Lung (tissue), 12 donors: Measurements from ENCODE around the gene LMO2. TPM values are rescaled to one million over a fixed set of nuclear protein-coding genes. Genes with fewer than 3 reads are reported as not detected.

Experiments
- ATAC-seq: fragments of 200-7000 bp; cut with Tn5 transposase; one replicate; pipeline ENCODE4 v1.9.1; 2020; ENCODE audit warnings: moderate number of reproducible peaks; ENCODE audit not compliant: insufficient read depth, low FRiP score
- DNase-seq, 3 donors: peaks; one replicate each; pipeline ENCODE4 v3.0.0-alpha.2; 2013 to 2017
- H3K27ac ChIP-seq, 2 donors: one replicate each; pipeline ENCODE4 v1.5.1; 2013; ENCODE audit warnings: mild to moderate bottlenecking in 2 of 2, moderate library complexity in 2 of 2, control low read depth in 1 of 2, inconsistent platforms in 1 of 2, low read depth in 1 of 2, low read length in 1 of 2
- H3K27me3 ChIP-seq, 3 donors: one replicate each; pipeline ENCODE4 v1.5.1; 2013; ENCODE audit warnings: low read length in 2 of 3; ENCODE audit not compliant: control insufficient read depth in 3 of 3, insufficient read depth in 3 of 3
- H3K36me3 ChIP-seq, 4 donors: one replicate each; pipeline ENCODE4 v1.5.1; 2013; ENCODE audit warnings: low read length in 4 of 4, mild to moderate bottlenecking in 1 of 4, moderate library complexity in 1 of 4; ENCODE audit not compliant: control insufficient read depth in 4 of 4, insufficient read depth in 4 of 4
- H3K4me1 ChIP-seq, 5 donors: one replicate each; pipeline ENCODE4 v1.5.1; 2013; ENCODE audit warnings: low read length in 5 of 5, mild to moderate bottlenecking in 2 of 5, moderate library complexity in 1 of 5; ENCODE audit not compliant: control insufficient read depth in 5 of 5, insufficient read depth in 5 of 5
- H3K4me3 ChIP-seq: one replicate; pipeline ENCODE4 v1.5.1; 2013; ENCODE audit warnings: mild to moderate bottlenecking, control low read depth, moderate library complexity
- H3K9ac ChIP-seq, 2 donors: one replicate each; pipeline ENCODE4 v1.5.1; 2013; ENCODE audit warnings: low read length in 2 of 2, control low read depth in 1 of 2; ENCODE audit not compliant: insufficient read depth in 1 of 2
- H3K9me3 ChIP-seq, 4 donors: one replicate each; pipeline ENCODE4 v1.5.1; 2013; ENCODE audit warnings: low read length in 3 of 4, mild to moderate bottlenecking in 1 of 4, moderate library complexity in 1 of 4; ENCODE audit not compliant: control insufficient read depth in 4 of 4, insufficient read depth in 3 of 4
- CTCF ChIP-seq: IDR thresholded peaks from 2 replicates; pipeline ENCODE4 v1.5.1; 2012; ENCODE audit warnings: mild to moderate bottlenecking; ENCODE audit errors: control extremely low read depth, extremely low read depth
- WGBS, 2 donors: extraction: QIAGEN DNeasy Blood & Tissue Kit; methylation state at CpG; one replicate each; pipeline ENCODE4 v1.1.7; 2013; 5-methylcytosine and 5-hydroxymethylcytosine counted together
- polyA plus RNA-seq, 2 donors: library from polyadenylated mRNA; stranded (reverse); fragments of 200-250 nt; gene quantifications; one replicate each; pipeline ENCODE4 v1.2.1, GENCODE V29; 2013
- total RNA-seq, 2 donors: library from RNA; depleted of rRNA in 1 of 2; stranded (reverse); fragments of >200 nt in 1 of 2; gene quantifications; one replicate each; pipeline ENCODE4 v1.2.1, GENCODE V29; 2014 to 2021
- donor health status: control.
- donor health status: control.
- donor health status: Bipolar disorder and iron deficiency.
- donor health status: healthy.
- donor health status: DM: yes; HTN: yes; CAD: no.

LMO2 gene
- total and polyA plus RNA-seq, 4 donors: 26.6 to 41.3 (median 32.4) TPM

GRCh38 chr11:33889296-33889695 is 2.6 kb downstream of the LMO2 start:
- TF ChIP-seq CTCF: no peak
- H3K4me1 ChIP-seq: peaks cover 0 to 6% (median 0%) of the 10 kb centered on the region in 5 donors

DNA sequence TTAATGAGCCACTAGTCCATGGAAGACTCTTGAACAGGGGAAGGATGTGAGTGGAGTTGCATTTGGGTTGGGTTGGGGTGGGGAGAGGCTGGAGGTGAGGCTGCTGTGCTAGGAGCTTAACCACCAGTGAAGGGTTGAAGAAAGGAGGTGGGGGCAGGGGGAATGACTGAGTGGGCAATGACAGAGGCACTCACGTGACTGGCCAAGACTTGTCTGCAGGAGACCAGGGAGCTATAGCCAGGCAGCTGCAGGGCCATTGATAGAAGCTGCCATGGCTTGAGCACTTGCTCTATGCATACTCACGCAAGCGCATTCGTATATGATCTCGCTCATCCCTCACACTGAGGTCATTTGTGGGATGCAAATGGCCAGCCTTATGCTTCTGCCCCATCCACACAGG is 4.0 kb downstream of the LMO2 start:
- TF ChIP-seq CTCF: no peak
- no peaks in the 10 kb centered on the region for H3K27me3 ChIP-seq
- H3K9me3 ChIP-seq: no peaks in the 10 kb centered on the region
- peaks cover 0 to 2% (median 0%) of the 10 kb centered on the region in 5 donors for H3K4me1 ChIP-seq
- no peak overlapping the region for H3K4me3 ChIP-seq
- WGBS, 2 donors: 90 to 96% methylated on average over 5 of the region's 5 CpGs
- DNase-seq: no peak
- H3K9ac ChIP-seq: no peak overlapping the region
- no peaks in the 10 kb centered on the region for H3K36me3 ChIP-seq
- no peak overlapping the region for H3K27ac ChIP-seq
- ATAC-seq: no peak

More at GRCh38 chr11:33889296-33889695, 2.6 kb downstream of the LMO2 start:
- ATAC-seq: no peak
- Histone ChIP-seq H3K9me3 (no peaks in the 10 kb centered on the region), H3K27ac (no peak overlapping the region), H3K9ac (no peak overlapping the region), H3K36me3 (no peaks in the 10 kb centered on the region), H3K27me3 (no peaks in the 10 kb centered on the region), H3K4me3 (no peak overlapping the region)
- 54 to 83% methylated on average over 6 of the region's 6 CpGs for WGBS, 2 donors
- DNase-seq: no peak

DNA sequence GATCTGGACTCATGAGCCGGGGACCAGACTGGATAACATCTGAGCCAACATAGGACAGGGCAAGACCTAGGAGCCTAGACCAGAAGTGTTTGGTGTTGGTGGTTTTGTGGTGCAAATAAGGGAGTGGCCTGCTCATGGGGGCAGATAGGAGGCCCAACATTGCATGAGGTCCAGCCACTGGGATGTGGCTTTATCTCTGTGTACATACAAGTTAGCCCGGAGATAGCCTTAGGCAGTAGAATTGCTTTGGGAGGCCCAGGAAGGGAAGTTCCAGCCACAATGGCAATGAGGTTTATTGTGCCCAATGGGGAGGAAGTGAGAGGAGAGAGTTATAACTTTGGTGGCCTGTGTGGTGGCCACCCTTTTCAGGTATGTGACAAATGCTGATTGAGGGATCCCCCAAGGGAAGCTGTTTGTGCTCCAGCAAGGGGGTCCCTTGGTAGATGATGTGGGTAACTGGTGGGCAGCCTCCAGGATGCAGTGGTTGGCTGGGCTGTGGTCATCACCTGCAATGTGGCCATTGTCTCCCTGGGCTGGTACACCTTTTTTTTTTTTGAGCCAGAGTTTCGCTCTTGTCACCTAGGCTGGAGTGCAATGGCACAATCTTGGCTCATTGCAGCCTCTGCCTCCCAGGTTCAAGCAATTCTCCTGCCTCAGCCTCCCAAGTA is 6.4 kb downstream of the LMO2 start:
- no peak overlapping the region for H3K27ac ChIP-seq
- peaks cover 0 to 2% (median 0%) of the 10 kb centered on the region in 5 donors for H3K4me1 ChIP-seq
- H3K9me3 ChIP-seq: no peaks in the 10 kb centered on the region
- H3K4me3 ChIP-seq: no peak overlapping the region
- DNase-seq (no peak), ATAC-seq (no peak)
- H3K27me3 ChIP-seq: no peaks in the 10 kb centered on the region
- 46 to 78% methylated on average over 3 of the region's 3 CpGs for WGBS, 2 donors
- no peaks in the 10 kb centered on the region for H3K36me3 ChIP-seq
- TF ChIP-seq CTCF: no peak
- no peak overlapping the region for H3K9ac ChIP-seq

- Histone ChIP-seq H3K9me3 (no peaks in the 10 kb centered on the region), H3K27me3 (no peaks in the 10 kb centered on the region), H3K4me1 (peaks cover 0 to 2% (median 0%) of the 10 kb centered on the region in 5 donors), H3K4me3 (no peak overlapping the region), H3K9ac (no peak overlapping the region), H3K27ac (no peak overlapping the region), H3K36me3 (no peaks in the 10 kb centered on the region)
- no peak for ATAC-seq
- WGBS, 2 donors: 90 to 91% methylated on average over 3 of the region's 3 CpGs
- no peak for TF ChIP-seq CTCF
- DNase-seq: no peak
Measured at GRCh38 chr11:33884601-33885000, 7.3 kb downstream of the LMO2 start.
